Measurements from ENCODE around the gene KREMEN1.

Gene KREMEN1

DNA sequence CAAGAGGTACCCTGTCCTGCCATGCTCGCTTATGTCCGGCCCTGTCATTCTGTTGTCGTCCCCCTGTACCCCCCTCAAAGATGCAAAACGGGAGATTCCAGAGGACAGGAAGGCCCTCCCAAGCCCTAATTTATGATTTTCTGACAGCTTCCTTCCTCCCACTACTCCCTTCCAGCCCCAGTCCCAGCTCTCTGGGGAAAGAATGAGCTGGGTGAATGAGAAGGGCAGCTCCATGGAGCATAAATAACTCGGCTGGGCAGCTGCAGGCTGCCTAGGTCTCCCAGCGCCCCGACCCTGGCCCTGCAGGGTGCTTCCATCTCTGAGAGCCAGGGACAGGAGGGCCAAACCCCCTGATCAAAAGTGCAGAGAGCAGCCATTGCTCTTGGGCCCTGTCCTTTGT, 128.9 kb downstream of the KREMEN1 start:
- Histone ChIP-seq H3K4me3 (ENCODE audit: low read depth, low read length) (no peak overlapping the region), H3K36me3 (replicated peaks) (no peaks in the 10 kb centered on the region), H3K27ac (no peak overlapping the region), H3K27me3 (replicated peaks) (peaks cover 3% of the 10 kb centered on the region)
- in situ Hi-C loops (cut with HindIII; ENCODE audit: low pct_ligation_motif_present, low sequenced_read_pairs) = no loop called here
- DNase-seq = no peak
- TF ChIP-seq, protein P1, sequence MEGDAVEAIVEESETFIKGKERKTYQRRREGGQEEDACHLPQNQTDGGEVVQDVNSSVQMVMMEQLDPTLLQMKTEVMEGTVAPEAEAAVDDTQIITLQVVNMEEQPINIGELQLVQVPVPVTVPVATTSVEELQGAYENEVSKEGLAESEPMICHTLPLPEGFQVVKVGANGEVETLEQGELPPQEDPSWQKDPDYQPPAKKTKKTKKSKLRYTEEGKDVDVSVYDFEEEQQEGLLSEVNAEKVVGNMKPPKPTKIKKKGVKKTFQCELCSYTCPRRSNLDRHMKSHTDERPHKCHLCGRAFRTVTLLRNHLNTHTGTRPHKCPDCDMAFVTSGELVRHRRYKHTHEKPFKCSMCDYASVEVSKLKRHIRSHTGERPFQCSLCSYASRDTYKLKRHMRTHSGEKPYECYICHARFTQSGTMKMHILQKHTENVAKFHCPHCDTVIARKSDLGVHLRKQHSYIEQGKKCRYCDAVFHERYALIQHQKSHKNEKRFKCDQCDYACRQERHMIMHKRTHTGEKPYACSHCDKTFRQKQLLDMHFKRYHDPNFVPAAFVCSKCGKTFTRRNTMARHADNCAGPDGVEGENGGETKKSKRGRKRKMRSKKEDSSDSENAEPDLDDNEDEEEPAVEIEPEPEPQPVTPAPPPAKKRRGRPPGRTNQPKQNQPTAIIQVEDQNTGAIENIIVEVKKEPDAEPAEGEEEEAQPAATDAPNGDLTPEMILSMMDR (IDR thresholded peaks at IDR 0.05; ENCODE audit: low read depth, low read length, missing control alignments) = no peak

- Histone ChIP-seq H3K36me3 (replicated peaks) (no peaks in the 10 kb centered on the region), H3K27me3 (replicated peaks) (peaks cover 3% of the 10 kb centered on the region), H3K27ac (peak overlapping the region; percentile 5), H3K4me3 (ENCODE audit: low read depth, low read length) (no peak overlapping the region)
- peak; percentile 45 for DNase-seq
- in situ Hi-C loops (cut with HindIII; ENCODE audit: low pct_ligation_motif_present, low sequenced_read_pairs) = no loop called here
- TF ChIP-seq, protein P1 (IDR thresholded peaks at IDR 0.05; ENCODE audit: low read depth, low read length, missing control alignments) = peak; percentile 57
These were observed 129.7 kb downstream of the KREMEN1 start for GRCh38 chr22:29202212-29203192.

DNA sequence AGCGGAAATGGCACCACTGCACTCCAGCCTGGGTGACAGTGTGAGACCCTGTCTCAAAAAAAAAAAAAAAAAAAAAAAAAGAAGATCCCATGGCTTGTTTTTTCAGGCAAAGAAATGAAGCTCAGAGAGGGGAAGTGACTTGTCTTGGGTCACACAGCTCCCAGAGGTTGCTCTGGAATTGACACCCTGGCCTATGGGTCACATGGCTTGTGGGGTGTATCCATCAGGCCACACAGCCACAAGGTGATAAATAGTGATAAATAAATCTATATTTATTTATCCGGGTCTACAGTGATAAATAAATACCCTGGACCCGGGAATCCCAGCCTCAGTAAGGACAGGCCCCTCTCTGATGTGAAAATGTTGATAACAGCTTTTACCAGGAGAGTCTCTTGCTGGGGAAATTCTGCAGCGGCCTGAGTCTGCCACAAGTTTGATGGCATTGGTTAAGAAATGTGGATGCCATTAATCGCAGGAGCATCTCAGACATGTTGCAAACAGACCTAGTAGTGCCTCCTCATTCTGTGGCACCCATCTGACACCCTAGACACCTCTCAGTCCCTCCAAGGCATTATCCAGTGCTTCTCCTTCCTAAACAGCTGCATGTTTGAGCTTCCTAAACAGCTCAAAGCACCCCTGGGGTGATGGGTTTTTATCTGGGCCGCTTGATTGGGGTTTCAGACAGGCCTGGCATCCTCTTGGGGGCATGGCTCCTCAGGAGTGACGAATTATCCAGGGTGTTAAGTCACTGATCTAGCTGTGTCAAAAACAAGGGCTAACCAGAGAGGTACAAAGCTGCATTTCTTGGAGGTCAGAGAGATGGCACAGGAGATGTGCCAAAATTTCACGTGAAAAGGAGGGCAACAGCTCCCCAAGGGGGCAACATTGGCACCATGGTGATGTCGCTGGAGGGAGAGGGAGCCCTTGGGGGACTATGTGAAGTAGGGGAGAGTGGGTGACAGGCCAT, 130.9 kb downstream of the KREMEN1 start:
- Histone ChIP-seq H3K27me3 (replicated peaks) (peaks cover 3% of the 10 kb centered on the region), H3K4me3 (ENCODE audit: low read depth, low read length) (no peak overlapping the region), H3K27ac (no peak overlapping the region), H3K36me3 (replicated peaks) (no peaks in the 10 kb centered on the region)
- in situ Hi-C loops (cut with HindIII; ENCODE audit: low pct_ligation_motif_present, low sequenced_read_pairs) = no loop called here
- TF ChIP-seq, protein P1 (IDR thresholded peaks at IDR 0.05; ENCODE audit: low read depth, low read length, missing control alignments) = no peak
- DNase-seq = no peak

- no peak for DNase-seq
- no peak overlapping the region for H3K27ac ChIP-seq
- in situ Hi-C loops (cut with HindIII; ENCODE audit: low pct_ligation_motif_present, low sequenced_read_pairs) = no loop called here
- H3K4me3 ChIP-seq (ENCODE audit: low read depth, low read length) = no peak overlapping the region
- peaks cover 3% of the 10 kb centered on the region for H3K27me3 ChIP-seq (replicated peaks)
- H3K36me3 ChIP-seq (replicated peaks) = no peaks in the 10 kb centered on the region
- TF ChIP-seq, protein P1 (IDR thresholded peaks at IDR 0.05; ENCODE audit: low read depth, low read length, missing control alignments) = no peak
These were observed 131.8 kb downstream of the KREMEN1 start for GRCh38 chr22:29204455-29205183.

DNA sequence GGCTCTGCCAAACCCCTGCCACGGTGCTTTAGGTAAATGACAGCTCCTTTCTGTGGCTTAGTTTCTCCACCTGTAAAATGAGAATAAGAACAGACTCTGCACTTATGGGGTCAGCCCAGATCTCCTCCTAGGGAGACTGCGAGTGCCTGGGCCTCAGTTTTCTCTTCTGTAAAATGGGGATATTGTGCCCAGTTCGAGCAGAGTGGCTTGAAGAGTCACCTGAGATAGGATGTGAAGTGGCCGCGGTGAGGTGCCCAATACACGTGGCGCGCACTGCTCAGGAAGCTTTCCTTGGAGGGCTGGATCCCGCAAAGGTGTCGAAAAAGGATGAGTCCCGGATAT, 132.4 kb downstream of the KREMEN1 start:
- Histone ChIP-seq H3K27me3 (replicated peaks) (peaks cover 3% of the 10 kb centered on the region), H3K4me3 (ENCODE audit: low read depth, low read length) (peak overlapping the region; percentile 26), H3K36me3 (replicated peaks) (no peaks in the 10 kb centered on the region), H3K27ac (no peak overlapping the region)
- TF ChIP-seq, protein P1 (IDR thresholded peaks at IDR 0.05; ENCODE audit: low read depth, low read length, missing control alignments) = no peak
- no peak for DNase-seq
- in situ Hi-C loops (cut with HindIII; ENCODE audit: low pct_ligation_motif_present, low sequenced_read_pairs) = no loop called here

Measured in brain microvascular endothelial cell (primary cell).